Activated CD4-positive, alpha-beta T cell treated with anti-CD3 and anti-CD28 coated beads, Interleukin-2, amount 50 U/mL, for 24 hours (primary cell): ENCODE data around the gene CCDC192.
"Not testable (repeated sequence)": the region's sequence is repeated elsewhere in the genome, so short reads cannot be mapped to it uniquely, and the experiment has no call there.

ENCODE experiments used
- DNase-seq, 2 donors: peaks; one replicate each; pipeline ENCODE4 v3.0.0-alpha.2; 2020; ENCODE audit warnings: low read depth in 1 of 2, low spot score in 1 of 2

The CCDC192 gene

DNA sequence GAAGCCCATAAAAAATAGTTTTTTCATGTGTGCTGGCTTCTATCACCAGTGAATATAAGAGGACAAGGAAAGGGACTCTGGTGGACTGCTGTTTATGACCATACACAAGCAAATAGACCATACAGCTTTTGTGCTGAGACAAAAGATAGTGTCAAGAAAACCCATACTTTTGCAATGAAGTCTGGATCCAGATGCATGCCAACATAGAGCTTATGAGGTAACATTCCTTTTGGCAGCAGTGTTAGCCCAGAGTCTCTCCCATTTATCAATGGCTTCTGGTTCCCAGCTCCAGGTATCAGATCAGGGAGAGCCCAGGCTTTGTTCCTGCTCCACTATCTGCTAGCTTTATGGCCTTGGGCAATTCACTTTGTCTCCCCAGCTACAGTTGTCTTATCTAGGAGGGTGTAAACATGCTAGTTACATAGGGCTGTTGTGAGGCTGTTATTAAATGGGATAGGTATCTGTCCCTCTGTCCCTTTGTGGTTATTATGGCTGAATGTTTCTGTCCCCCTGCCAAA is 55.6 kb downstream of the CCDC192 start:
- no peak for DNase-seq

DNA sequence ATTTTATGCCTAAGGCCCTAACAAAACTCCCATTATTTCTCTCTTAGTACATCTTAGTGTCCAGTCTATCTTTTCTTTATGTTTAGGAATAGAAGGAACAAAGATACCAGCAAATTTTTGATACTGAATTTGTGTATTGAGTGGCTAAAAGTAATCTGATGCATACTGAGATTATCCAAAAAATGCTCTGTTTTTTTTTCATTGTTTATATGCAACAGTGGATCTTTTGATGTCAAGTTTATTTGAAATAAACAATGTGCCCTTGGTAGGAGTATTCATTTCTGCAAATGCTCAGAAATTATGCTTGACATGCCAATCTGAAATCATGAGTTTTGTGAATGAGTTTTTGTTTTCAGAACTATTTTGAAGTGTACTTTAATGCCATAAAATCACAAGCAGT is 58.7 kb downstream of the CCDC192 start:
- no peak for DNase-seq

DNA sequence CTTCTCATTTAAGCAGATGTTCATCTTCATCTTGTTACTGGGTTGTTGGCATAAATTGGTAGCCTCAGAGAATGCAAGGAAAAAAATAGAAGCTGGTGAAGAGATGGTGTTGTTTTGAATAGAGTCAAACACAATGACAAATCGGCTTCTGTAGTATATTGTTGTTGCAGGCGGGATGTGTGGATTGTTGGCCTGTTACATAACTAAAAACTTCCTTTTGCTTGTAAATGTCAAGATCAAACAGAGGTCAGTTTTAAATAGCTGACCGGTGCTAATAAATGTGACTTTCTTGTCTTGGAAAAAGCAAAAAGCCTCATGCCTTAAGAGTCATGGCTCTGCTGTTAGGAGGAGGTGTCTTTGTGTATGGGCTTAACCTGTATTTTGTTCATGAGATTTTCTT is 59.2 kb downstream of the CCDC192 start:
- DNase-seq = no peak

DNA sequence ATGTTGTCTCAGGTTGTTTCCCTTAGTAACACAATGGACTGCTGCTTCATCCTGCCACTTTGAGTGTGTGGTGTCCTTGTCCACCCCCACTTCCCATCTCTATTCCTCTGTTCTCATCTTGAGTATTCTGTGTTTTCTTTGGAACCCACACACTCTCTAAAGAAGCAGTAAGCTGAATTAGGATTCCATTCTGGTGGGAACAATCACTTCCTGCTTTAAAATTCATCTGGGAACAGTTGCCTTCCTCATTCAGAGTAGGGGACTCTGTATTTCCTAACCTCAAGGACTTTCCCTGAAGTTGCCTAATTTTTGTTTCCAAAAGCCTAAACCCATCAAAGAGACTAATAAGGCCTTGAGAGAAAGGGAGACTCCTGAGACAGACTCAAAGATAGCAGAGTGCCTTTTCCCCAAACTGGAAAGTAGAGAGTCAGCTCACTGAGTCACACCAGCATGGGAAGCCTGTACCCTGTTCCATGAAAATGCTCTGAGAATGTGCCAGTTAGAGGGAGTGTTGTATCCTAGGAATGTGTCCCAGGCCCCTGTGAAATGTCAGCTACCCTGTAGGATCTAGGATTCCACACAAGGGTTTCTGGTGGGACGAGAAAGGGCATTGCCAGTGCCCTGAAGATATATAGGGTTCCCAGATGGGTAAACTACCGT is 63.6 kb downstream of the CCDC192 start:
- DNase-seq = no peak

DNA sequence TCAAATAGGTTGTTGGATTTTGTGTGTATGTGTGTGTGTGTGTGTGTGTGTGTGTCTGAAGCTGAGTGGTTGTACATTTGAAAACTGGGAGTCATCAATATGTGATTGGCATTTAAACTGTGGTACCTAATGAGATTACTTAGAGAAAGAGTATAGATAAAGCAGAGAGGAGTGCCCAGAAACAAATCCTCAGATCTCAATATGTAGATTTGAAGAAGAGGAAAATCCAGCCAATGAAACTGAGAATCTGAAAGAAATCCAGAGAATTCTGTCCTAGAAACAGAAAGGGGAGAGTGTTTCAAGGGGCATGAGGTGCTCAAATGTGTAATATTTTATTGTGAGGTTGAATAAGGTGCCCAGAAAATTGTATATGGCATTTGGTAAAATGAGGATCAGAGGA is 66.2 kb downstream of the CCDC192 start:
- no peak for DNase-seq

DNA sequence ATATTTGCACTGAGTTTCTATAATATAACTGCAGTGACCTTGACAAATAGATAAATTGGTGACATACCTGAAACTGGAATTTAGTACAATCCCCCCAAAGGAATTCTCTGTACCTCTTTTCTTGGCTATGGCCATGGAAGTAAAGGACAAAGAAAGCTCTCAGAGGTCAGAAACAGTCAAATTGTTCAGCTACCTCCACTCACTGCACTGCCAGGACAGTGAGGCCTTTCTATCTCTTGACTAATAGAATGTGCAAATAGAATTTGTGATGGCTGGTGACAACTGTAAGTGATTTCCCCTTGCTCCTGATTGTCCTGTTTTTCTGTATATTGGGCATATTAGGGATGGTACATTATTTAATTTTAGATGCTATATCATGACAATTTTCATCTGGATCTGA is 67.1 kb downstream of the CCDC192 start:
- DNase-seq = no peak

DNA sequence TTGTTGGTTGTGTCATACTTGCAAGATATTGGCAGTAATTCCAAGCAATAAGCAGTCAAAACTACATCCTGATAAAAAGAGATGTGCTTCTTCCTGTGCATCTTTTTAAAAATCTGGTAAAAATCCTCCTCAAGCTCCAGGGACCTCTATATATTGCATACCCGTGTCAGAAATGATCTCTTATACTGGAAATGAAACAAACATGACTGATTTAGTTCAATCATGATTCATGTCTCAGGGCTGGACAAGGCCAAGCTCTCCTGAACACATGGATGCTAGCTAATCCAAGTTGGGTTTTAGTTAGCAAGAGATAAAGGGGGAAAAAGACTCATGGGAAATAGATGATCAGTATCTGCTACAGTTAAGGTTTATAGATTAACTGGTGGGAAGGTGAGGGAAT is 69.3 kb downstream of the CCDC192 start:
- no peak for DNase-seq

DNA sequence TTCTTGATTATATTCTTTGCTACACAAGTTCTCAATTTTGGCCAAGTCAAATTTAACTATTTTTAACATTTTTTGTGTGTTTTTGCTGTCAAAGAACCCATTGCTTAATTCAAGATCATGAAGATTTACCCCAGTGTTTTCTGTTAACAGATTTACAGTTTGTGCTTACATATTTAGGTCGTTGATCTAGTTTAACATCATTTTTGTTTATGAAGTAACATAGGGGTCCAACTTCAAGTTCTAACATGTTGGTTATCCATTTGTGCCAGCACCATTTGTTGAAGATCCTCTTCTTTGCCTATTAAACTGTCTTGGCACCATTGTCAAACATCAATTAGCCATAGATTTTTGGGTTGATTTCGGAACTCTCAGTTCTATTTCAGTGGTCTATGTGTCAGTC is 71.0 kb downstream of the CCDC192 start:
- DNase-seq = no peak

DNA sequence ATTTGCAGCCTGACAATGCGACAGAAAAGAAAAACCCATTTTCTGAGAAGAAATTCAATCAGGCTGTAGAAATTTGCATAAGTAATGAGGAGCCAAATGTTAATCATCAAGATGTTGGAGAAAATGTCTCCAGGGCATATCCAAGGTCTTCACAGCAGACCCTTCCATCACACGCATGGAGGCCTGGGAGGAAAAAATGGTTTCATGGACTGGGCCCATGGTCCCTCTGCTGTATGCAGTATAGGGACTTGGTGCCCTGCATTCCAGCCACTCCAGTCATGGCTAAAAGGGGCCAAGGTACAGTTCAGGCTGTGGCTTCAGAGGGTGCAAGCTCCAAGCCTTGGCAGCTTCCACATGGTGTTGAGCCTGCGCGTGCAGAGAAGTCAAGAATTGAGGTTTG is 73.3 kb downstream of the CCDC192 start:
- DNase-seq = no peak

DNA sequence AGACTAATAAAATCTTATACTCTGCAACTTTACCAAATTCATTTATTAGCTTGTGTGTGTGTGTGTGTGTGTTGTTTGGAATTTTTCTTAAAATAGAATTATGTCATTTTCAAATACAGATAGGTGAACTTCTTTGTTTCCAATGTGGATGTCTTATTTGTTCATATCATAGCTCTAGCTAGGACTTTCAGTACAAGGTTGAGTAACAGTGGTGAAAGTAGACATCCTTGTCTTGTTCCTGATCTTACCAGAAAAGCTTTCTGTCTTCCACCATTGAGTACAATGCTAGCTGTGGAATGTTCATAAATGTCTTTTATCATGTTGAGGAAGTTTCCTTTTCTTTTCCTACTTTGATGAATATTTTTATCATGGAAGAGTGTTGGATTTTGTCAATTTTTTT is 74.8 kb downstream of the CCDC192 start:
- DNase-seq = no peak

DNA sequence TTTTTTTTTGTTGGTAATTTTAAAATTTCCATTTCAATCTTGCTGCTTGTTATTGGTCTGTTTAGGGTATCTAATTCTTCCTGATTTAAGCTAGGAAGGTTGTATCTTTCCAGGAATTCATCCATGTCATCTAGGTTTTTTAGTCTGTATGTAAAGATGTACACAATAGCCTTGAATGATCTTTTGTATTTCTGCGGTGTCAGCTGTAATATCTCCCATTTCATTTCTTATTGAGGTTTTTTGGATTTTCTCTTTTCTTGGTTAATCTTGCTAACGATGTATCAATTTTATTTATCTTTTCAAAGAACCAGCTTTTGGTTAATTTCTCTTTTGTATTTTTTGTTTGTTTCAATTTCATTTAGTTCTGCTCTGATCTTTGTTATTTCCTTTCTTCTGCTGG is 79.3 kb downstream of the CCDC192 start:
- DNase-seq = not testable (repeated sequence)

DNA sequence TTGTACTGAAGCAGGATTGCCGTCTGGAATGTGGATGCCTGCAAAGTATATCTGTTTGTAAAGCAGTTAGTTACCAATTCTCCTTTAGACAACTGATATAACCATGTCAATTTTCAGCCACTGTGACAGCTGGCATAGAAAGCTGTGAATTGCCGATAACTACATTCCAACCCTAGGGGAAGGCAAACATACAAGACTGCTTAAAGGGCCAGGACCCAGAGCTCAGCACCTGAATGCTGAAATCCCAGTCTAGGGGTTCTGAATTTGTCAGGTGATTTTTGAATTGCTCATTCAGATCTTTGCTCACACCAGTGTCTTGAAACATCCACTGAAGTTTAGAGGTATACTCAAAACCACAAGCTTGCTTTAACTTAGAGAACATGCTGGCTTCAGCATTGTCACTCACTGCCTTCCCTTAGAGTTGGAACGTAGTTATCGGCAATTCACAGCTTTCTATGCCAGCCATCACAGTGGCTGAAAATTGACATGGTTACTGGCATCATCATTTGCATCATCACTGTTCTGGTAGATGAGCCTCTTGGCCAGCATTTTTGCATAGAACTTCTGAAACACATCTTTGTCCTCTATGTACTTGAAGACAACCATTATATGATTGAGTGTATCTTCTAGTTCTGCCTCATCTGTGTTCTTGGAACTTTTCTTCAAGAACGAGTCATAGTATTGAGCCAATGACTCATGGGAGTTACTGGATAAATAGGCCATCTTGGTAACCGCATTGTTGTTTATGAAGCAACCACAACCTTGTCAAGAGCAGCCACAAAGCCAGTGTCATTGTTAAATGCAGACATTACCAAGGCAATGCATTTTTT is 82.1 kb downstream of the CCDC192 start:
- DNase-seq = no peak

DNA sequence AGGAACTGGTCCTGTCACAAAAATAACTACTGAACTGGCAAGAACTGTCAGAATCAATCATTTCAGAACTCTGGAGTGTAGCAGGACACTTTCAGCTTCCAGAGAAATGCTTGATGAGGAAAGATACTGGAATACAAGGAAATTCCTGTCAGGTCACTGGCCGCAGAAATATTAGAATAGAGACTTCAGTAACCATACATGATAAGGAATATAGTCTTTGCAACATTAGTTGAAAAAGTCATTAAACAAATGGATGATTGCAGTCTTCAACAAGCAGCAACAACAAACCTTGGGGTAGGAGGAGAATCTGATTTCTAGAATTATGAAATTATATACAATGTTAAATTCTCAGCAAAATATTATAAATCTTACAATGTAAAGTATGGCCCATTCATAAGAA is 88.2 kb downstream of the CCDC192 start:
- DNase-seq = no peak

DNA sequence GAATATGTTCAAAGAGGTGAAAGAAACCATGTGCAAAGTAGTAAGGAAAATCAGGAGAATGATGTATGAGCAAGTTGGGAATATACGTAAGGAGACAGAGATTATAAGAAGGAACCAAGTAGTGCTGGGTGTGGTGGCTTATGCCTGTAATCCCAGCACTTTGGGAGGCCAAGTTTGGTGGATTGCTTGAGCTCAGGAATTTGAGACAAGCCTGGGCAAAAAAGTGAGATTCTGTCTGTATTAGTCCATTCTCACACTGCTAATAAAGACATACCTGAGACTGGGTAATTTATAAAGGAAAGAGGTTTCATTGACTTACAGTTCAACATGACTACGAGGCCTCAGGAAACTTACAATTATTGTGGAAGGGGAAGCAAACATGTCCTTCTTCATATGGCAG is 88.7 kb downstream of the CCDC192 start:
- not testable (repeated sequence) for DNase-seq

DNA sequence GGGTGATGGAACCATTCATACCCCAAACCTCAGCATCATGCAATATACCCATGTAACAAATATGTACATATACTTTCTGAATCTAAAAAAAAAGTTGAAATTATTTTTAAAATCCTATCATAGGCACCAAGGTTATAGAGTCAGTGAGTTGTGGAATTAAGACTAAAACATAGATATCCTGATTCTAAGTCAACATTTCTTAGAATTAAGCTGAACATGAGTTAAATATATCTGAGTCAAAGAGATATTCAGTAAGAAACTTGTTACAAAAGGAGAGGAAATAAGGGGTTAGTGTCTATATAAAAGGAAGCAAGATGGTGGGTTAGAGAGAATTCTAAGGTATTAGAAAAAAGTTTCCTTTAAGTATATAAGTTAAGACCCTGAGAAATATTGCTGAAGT is 89.9 kb downstream of the CCDC192 start:
- no peak for DNase-seq

DNA sequence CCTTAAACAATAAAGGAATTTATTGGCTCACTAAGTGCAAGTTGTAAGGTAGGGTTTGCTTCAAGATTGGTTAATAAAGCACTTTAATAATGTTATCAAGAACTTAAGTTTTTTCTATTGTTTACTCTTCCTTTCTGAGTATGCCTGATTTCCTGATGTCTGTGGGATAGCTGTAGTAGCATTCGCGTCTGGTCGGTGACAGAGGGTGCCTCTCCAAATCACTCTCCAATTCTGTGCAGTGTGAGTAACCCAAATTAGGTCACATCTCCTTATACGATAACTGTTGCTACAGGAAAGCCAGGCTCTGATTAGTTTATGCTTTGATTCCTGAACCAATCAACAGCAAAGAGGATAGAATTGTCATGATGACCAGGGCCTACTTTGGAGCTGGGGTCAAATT is 90.7 kb downstream of the CCDC192 start:
- DNase-seq = no peak

DNA sequence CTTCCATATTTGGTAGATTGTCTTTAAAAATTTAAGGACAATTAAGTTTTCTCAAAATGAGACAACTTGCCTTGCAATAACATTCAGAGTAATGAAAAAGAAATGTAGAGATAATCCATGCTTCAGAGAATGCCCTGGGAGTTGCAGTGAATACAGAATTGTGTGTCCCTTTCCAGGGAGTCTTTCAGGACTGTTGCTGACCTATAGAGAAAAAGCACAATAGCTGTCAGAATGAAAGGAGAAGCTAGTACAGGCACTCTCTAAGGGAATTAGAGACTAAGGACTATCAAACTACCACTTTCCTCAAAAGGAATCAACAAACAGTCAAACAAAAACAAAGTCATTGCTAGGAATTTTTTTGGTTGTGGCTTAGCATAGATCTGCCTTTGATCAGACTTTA is 93.0 kb downstream of the CCDC192 start:
- no peak for DNase-seq

DNA sequence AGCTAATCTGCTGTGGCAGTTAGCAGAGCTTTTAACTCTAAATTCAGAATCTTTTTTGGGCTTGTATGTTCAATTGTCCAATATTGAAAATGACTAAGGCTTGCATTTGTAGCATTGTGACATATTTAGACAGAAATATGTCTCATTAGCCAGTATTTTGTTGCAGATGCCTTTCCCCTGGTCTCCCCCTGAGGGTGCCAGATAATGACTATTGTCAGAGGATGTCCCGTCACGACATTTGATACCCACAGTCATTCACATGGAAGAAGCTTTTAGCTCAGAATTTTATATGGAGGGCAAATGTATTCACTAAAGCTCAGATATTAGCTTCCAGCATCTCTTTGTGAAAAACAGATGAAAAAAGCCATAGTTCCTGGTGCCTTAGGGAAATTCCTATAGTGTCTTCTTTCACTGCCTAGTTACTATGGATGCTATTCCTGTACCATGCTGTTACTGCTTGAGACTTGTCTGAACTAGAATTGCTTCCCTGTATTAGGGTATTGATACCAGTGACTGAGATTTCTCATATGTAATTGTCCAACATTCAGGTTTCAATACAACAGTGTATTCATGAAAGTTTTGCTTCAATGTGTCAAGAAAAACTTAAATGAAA is 96.2 kb downstream of the CCDC192 start:
- DNase-seq = no peak

DNA sequence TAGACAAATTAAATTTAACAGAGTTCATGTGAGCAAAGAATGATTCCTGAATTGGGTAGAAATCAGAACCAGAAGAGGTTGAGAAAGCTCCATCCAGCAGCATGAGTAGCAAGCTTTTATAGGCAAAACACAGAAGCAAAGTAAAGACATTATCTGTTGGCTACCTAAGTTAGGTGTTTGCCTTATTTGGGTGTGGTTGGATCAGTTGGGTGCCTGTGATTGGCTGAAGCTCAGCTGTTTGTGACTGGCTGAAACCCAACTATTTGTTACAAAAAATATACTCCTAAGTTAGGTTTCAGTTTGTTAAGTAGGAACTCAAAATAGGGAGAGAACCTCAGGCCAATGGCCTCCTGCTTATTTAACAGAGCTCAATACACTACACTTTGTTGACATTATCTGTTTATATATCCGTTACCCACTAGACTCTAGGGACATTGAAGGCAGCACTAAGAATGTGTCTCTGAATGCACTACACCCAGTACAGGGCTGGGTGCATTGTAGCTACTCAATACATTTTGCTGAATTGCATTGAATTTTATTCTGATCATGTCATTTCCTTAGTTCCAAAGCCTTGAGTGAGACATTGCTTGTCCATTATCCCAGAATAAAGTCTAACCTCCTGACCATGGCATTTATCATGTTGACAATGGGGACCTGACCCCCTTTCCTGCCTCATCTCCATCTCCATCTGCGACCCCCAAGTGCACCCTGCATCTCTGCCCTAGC is 98.7 kb downstream of the CCDC192 start:
- DNase-seq = no peak

DNA sequence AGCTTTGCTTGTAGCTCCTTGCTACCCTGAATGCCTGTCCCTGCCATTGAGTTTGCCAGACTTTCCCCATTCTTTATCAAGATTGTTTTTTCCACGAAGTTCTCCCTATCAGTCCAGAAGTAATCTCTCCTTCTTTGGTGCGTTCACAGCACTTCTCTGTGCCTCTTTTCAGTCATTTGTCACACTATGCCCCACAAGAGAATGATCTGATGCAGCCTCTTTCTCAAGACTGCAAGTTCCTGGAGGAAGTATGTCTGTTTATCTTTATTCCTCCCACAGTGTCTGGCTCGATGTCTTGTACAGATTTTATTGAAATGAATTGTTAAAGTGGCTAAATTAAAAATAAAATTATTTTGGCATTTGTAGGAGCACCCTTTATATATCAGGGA is 99.3 kb downstream of the CCDC192 start:
- no peak for DNase-seq

DNA sequence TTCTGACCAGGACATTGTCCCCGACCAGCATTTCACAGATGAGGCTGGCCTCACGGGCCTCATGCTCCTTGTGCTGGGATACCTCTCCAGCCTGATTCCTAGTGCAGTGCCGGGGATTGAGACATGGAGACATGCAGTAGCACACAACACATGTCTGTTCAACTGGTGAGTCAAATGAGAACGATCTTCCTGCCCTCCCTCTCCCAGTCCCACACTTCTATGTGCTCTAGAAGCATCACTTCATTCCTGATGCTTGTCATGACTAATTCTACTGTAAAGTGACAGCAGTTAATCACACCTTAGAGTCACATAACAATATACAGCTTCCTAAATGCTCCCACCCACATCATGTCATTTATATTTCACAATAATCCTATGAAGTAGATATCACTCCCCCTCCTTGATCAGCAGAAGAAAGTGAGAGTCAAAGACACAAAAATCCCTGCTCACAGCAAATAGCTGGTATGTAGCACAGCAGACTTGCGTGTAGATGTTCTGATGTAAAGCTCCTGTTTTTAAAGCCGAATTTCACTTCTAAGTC is 101.8 kb downstream of the CCDC192 start:
- DNase-seq = no peak
